UCSD-AML1 (cell line): ENCODE measurements around the gene RIC8B.

Experiments used
- DNase-seq: peaks from one replicate; lab custom pipeline; 2025; ENCODE audit not compliant: unreplicated experiment; lab: John Stamatoyannopoulos, UW

Gene RIC8B

GRCh38 chr12:106801167-106801708, 26.8 kb downstream of the RIC8B start:
- no peak for DNase-seq

GRCh38 chr12:106801830-106802533, 27.5 kb downstream of the RIC8B start:
- no peak for DNase-seq

DNA sequence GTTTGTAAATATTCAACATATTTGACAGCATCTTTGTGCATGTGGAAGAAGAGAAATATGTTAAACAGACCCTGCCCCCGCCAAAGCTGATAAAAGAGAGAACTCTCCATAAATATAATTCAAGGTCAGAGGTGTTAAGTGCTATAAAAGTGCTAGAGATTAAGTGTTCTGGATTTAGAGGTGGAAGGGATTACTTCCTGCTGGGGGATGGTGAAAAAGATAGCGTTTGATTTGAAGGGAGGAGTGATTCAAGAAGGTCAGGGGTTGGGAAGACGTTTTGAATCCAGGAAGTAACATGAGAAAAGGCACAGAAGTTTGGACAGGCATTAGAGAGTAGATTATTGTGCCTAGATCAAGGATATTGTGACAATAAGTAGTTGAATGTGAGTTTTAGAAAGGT, 30.2 kb downstream of the RIC8B start:
- DNase-seq, result no peak

GRCh38 chr12:106814714-106815113, 40.2 kb downstream of the RIC8B start:
- no peak for DNase-seq

GRCh38 chr12:106815741-106816140, 41.3 kb downstream of the RIC8B start:
- DNase-seq, result no peak

DNA sequence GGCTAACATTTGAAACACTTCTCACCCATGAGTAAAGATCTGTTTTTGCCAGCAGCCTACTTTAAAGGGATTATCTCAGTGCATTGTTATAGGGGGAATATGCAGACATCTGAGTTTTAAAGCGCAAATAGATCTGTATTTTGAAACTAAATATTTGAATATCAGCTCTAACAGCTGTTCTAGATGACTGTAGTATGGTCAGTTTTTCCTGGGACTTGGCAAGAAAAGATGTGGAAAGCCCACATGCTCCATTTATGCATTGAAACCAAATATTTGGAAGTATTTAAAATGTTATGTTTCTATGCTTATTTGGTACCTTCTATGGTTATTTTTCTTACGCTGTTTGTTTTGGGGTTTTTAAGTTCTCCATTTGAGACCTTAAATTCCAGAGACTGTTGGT, 41.7 kb downstream of the RIC8B start:
- no peak for DNase-seq

DNA sequence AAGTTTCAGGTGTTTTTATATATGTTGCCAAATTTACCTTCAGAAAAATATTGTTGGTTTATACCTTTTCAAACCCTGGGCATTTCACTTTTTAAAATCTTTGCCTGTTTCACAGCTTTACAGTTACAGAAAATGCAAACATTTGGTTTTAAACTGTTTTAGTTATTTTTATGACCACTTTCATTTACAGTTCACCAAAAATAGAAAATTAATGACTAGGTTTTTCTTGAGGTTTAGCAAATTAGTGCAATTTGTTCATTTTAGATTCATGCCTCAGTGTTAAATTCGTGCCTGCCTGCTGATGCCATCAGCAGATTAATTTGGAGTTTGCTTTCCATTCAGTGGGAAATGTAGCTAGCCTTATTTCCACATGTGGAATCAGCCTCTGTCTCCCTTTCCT, 45.5 kb downstream of the RIC8B start:
- DNase-seq, result no peak

DNA sequence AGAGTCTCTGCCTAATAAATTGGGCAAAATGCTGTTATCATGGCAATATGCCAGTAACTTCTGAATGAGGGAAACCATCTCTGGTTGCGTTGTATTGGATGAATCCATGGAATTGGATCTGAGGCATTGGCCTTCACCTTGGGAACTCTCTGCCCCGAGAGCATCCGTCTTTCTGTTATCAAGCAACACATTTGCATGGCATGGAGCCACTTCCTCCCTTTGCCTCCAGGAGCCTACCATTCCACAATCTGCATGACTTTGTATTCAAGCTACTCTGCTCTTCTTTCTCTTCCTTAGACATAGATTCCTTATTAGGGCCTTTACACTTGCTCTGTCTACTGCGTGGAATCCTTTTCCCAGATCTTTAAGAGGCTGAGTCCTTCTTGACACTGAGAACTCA, 57.2 kb downstream of the RIC8B start:
- DNase-seq, result no peak

DNA sequence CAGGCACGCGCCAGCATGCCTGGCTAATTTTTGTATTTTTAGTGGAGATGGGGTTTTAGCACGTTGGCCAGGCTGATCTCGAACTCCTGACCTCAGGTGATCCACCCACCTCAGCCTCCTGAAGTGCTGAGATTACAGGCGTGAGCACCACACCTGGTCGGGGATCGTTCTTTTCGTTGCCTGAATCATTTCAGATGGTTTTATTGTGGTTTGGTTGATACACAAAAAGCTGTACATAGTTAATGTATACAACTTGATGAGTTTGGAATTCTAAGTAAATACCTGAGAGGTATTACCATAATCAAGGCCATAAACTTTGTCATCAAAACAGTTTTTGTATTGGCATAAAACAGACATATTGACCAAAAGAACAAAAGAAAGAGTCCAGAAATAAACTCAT, 63.3 kb downstream of the RIC8B start:
- no peak for DNase-seq

- DNase-seq, result no peak
Observed at GRCh38 chr12:106839333-106839732, 64.9 kb downstream of the RIC8B start.

DNA sequence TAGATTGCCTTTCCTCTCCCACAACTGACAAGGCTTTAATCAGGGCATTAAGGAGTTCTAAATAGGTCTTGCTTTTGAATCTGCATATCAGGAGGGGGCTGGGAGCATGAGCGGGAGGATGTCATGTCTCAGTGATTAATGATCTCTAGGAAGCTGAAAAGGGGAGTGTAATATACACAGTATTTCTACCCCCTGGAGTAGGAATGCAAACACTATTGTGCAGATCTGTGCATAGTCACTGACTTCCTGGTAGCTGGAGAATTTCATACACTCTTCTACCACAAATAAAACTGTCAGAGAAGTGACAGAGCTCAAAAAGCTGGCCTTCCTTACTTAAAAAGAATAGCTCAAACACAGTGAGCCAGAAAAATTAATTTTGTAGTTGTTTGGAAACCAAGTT, 65.8 kb downstream of the RIC8B start:
- peak; percentile 20 for DNase-seq

DNA sequence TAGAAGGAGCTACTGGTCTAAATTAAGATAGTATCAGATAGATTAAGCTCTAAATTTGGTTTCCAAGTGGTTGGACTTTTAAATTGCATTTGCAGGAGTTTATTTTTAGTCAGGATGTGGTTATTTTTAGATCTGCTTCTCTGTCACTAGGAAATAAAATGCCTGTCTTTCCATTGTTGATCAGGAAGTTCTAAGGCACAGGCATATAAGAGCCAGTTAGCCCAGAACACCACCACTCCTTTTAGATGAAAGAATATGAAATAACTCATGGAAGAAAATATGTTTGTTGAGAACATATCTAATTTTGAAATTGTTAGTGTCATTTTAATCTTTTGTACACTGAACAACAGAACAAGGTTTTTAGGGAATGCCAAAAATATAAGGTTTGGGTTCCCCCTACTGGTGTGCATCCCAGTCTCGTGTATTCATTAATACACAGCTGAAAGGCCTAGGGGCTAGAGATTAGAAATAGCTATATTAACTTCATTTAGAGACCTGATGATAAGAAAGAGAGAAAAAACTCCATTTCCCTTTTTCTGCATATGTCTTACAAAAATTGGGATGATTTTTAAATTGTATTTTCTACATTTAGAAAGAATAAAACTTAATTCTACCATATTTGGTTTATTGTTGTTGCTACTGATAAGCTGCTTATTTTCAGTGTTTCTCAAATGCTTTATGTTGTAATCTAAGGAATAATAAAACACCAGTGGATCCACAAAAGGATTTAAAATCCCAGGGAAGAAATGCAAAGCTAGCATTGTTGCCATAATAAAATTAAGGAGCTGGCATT, 67.2 kb downstream of the RIC8B start:
- DNase-seq, result no peak

GRCh38 chr12:106845902-106846301, 71.4 kb downstream of the RIC8B start:
- no peak for DNase-seq

GRCh38 chr12:106847861-106848260, 73.4 kb downstream of the RIC8B start:
- DNase-seq, result no peak

GRCh38 chr12:106851306-106851705, 76.8 kb downstream of the RIC8B start:
- no peak for DNase-seq

DNA sequence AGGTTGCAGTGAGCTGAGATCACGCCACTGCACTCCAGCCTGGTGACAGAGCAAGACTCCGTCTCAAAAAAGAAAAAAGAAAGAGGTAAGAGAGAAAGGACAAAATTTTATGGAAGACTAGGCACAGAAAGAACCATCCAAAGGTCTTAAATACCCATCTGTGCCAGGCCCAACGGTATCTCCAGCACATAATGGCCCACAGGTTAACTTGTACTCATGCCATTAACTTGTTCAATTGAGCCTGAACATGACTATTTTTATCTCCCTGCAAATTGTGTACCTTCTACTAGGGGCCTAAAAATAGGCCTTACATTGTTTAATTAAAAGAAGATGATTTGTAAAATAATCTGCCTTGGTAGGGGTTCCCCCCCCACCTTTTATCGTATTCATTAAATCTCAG, 80.2 kb downstream of the RIC8B start:
- no peak for DNase-seq

DNA sequence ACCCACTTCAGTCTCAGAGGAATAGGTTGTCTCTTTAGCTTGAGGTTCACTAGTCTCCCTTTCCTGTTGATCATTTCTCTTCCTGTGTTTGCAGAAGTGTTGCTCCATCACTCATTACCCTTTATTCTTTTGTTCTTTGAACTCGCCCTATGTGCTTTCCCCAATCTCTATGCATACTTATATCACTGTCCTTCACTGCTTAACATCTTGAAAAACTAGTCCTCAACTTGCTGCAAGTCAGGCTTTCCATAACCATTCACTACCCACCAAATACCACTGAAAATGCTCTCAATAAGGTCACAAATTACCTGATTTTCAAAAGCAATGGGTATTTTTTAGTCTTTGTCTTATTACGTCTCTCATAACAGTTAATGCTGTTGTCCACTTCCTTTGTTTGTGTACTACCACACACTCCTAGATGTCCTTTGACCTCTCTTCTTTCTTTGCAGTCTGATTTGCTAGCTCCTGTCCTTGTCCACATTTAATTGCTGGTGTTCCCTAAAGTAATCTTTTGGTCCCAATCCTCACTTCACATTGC, 80.8 kb downstream of the RIC8B start:
- no peak for DNase-seq

DNA sequence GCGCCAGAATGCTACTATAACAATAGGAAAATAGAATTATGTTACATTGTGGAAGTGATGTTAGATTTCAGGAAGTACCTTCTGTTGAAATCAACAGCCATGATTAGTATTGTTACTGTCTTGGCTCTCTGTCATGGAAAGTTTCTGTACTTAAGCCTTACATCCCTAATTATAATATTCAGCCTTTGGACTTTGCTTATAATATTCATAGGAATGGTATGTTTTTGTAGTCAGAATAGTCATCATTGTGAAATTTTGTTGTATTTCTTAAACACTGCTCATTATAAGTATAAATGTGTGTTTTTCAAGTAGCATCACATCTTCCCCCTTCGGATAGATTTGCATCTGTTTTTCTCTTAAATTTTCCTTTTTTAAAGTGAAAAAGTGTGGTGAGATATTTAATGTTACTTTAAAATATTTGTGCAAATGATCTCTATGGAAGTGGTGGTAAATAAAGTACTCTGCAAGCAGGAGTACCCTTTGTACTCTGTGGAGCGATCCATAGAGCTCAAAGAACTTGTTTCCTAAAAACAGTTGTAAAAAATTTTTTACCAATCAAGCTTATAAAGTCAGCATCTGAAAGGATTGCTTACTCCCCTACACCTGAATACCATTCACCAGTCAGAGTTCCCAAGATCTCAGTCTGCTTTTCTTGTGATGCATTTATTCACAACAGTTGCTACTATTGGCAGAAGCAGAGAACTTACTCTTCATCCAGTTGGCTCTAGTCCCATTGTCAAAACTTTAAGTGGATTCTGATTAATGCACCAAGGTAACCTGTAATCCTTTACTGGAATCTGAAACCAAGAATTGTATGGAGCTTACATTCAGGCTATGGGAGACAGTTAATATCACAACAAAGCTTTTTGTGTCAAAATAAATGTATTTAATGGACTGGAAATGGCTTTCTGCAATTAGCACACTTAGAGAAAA, 87.8 kb downstream of the RIC8B start:
- DNase-seq, result no peak

GRCh38 chr12:106863189-106863588, 88.7 kb downstream of the RIC8B start:
- no peak for DNase-seq

DNA sequence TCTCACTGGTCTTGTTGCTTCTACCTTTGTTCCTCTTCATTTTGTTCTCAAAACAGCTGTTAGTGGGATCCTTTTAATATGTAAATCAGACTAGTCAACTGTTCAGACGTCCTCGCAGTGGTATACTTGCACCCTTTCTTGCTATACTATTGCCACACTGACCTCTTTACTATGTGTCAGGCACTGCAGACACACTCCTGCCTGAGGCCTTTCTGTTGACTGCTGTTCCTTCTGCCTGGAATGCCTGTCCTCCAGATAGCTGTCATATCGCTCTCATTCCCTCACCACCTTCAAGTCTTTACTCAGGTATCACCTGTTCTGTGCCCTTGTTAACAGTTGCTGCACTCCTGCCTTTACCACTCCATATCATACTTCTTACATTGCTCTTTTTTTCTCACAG, 91.2 kb downstream of the RIC8B start:
- DNase-seq, result no peak
